K562 (cell line): ENCODE measurements around the gene SPATA33. TPM values are rescaled to one million over a fixed set of nuclear protein-coding genes. Genes with fewer than 3 reads are reported as not detected.

Experiments
- ATAC-seq: fragments of 200-7000 bp; cut with Tn5 transposase; 3 replicates; pipeline ENCODE4 v1.9.1; 2020; ENCODE audit warnings: moderate library complexity
- BruUV-seq: library from RNA; stranded (reverse); fragments of 400-500 nt; replicated peaks from 2 replicates; lab custom pipeline; 2021; lab: Mats Ljungman, UMichigan
- CTCF ChIA-PET: fragments of 300-600 bp; formaldehyde crosslinking; extraction: SDS; loops from one replicate; lab custom pipeline; 2021; ENCODE audit warnings: low intra/inter-chr PET ratio; lab: Yijun Ruan, JAX
- POLR2A ChIA-PET: fragments of 300-600, 350-650 bp; sonication (Branson Sonifier 250); formaldehyde crosslinking; extraction: SDS; loops from one replicate; lab custom pipeline; 2021; ENCODE audit warnings: antibody characterized with exemption, inconsistent platforms; lab: Yijun Ruan, JAX
- DNase-seq, 4 experiments: peaks; one replicate each; pipeline versions ENCODE4 v3.0.0 to v3.0.0-alpha.2; 2011 to 2018; ENCODE audit warnings: low spot score in 3 of 4, mixed read lengths in 3 of 4; ENCODE audit errors: extremely low read depth in 1 of 4
- FAIRE-seq: peaks from 2 replicates; lab custom pipeline; 2011; peaks lifted over from hg19 to GRCh38; lab: Jason Lieb, UNC
- H2AFZ ChIP-seq: 2 replicates; pipeline ENCODE4 v1.6.0; 2011; ENCODE audit warnings: low read depth, low read length, control low read depth, inconsistent platforms
- H3K27ac ChIP-seq: fragments of 200-600 bp; 3 replicates; pipeline ENCODE4 v1.8.0; 2011; ENCODE audit warnings: low read depth, mild to moderate bottlenecking, control low read depth, inconsistent platforms, low read length, moderate library complexity, mixed read lengths; ENCODE audit errors: extremely low read depth
- H3K27me3 ChIP-seq, 2 experiments: fragments of 300-600 bp in 1 of 2; 2 replicates in 1 of 2; 3 replicates in 1 of 2; pipeline versions ENCODE4 v1.6.0 to v1.8.0; 2011; ENCODE audit warnings: inconsistent platforms in 2 of 2, low read length in 2 of 2, mild to moderate bottlenecking in 1 of 2, mixed read lengths in 1 of 2, moderate library complexity in 1 of 2; ENCODE audit not compliant: control insufficient read depth in 2 of 2, insufficient read depth in 2 of 2
- H3K36me3 ChIP-seq: fragments of 300-600 bp; 3 replicates; pipeline ENCODE4 v1.8.0; 2011; ENCODE audit warnings: mild to moderate bottlenecking, low read length, inconsistent platforms; ENCODE audit not compliant: control insufficient read depth, insufficient read depth
- H3K4me1 ChIP-seq, 2 experiments: fragments of 200-600 bp in 1 of 2; replicated peaks in 1 of 2; 2 replicates in 1 of 2; 3 replicates in 1 of 2; pipeline versions ENCODE4 v1.5.1 to v1.8.0; 2011; ENCODE audit warnings: inconsistent platforms in 2 of 2, low read length in 2 of 2, mild to moderate bottlenecking in 1 of 2, mixed read lengths in 1 of 2, moderate library complexity in 1 of 2; ENCODE audit not compliant: control insufficient read depth in 2 of 2, insufficient read depth in 2 of 2
- H3K4me2 ChIP-seq: 2 replicates; pipeline ENCODE4 v1.6.1; 2011; ENCODE audit warnings: low read length, control low read depth, inconsistent platforms, mixed read lengths; ENCODE audit not compliant: insufficient read depth
- H3K4me3 ChIP-seq: fragments of 200-600 bp; sonication (generic), shearing (Covaris generic); 2 replicates; pipeline ENCODE4 v1.5.1; 2016; ENCODE audit warnings: control low read depth, inconsistent platforms
- H3K79me2 ChIP-seq: fragments of 200-600 bp; 3 replicates; pipeline ENCODE4 v1.8.0; 2011; ENCODE audit warnings: low read length, inconsistent platforms; ENCODE audit not compliant: control insufficient read depth, insufficient read depth
- H3K9ac ChIP-seq, 2 experiments: 2 replicates each; pipeline versions ENCODE4 v1.6.0 to v1.6.1; 2011; ENCODE audit warnings: low read depth in 2 of 2, low read length in 2 of 2, control low read depth in 1 of 2, inconsistent platforms in 1 of 2, mild to moderate bottlenecking in 1 of 2, mixed read lengths in 1 of 2; ENCODE audit not compliant: insufficient read depth in 1 of 2
- H3K9me1 ChIP-seq: one replicate; pipeline ENCODE4 v1.6.0; 2011; ENCODE audit warnings: inconsistent platforms, mild to moderate bottlenecking, low read length, moderate library complexity; ENCODE audit not compliant: control insufficient read depth, insufficient read depth
- H3K9me3 ChIP-seq: replicated peaks from 2 replicates; pipeline ENCODE4 v1.5.1; 2011; ENCODE audit warnings: low read depth, low read length, inconsistent platforms; ENCODE audit not compliant: control insufficient read depth, insufficient read depth
- H4K20me1 ChIP-seq: replicated peaks from 2 replicates; pipeline ENCODE4 v1.6.1; 2011; ENCODE audit warnings: low read length, inconsistent platforms, mixed read lengths; ENCODE audit not compliant: control insufficient read depth, insufficient read depth
- DIDO1 ChIP-seq: fragments of 450-650 bp; IDR thresholded peaks from 2 replicates; pipeline ENCODE4 v1.6.1; 2016; ENCODE audit warnings: low read depth, missing biosample characterization, missing genetic modification characterization
- JUND ChIP-seq, 2 experiments: IDR thresholded peaks; 2 replicates in 1 of 2; 3 replicates in 1 of 2; pipeline ENCODE4 v1.6.1; 2011; ENCODE audit warnings: borderline replicate concordance in 2 of 2, low read depth in 2 of 2, low read length in 2 of 2, improper control_type of control experiment in 1 of 2, missing biosample characterization in 1 of 2, missing genetic modification characterization in 1 of 2, missing genetic modification reagents in 1 of 2
- NFIC ChIP-seq: fragments of 450-650 bp; IDR thresholded peaks from 2 replicates; pipeline ENCODE4 v1.6.1; 2017; ENCODE audit warnings: mild to moderate bottlenecking, inconsistent platforms
- POLR2G ChIP-seq: fragments of 200-400 bp; formaldehyde crosslinking; IDR thresholded peaks from 2 replicates; pipeline ENCODE4 v1.6.1; 2017; ENCODE audit warnings: low read depth, mild to moderate bottlenecking, antibody characterized with exemption, low read length, moderate library complexity
- RBFOX2 ChIP-seq: fragments of 200-400 bp; formaldehyde crosslinking; IDR thresholded peaks from 2 replicates; pipeline ENCODE4 v1.6.1; 2017; ENCODE audit warnings: low read depth, mild to moderate bottlenecking, low read length, moderate library complexity
- RBM22 ChIP-seq: fragments of 200-400 bp; formaldehyde crosslinking; IDR thresholded peaks from 2 replicates; pipeline ENCODE4 v1.6.1; 2018; ENCODE audit warnings: low read length, low read depth; ENCODE audit not compliant: poor library complexity, severe bottlenecking
- ZBTB7A ChIP-seq: IDR thresholded peaks from 2 replicates; pipeline ENCODE4 v1.6.1; 2011; ENCODE audit warnings: low read depth, mild to moderate bottlenecking, low read length, moderate library complexity, borderline replicate concordance; ENCODE audit not compliant: control insufficient read depth
- ZNF175 ChIP-seq: fragments of 200-800 bp; sonication (Bioruptor generic); IDR thresholded peaks from 2 replicates; pipeline ENCODE4 v1.6.1; 2016; ENCODE audit warnings: low read depth, mild to moderate bottlenecking, missing genetic modification characterization, missing compliant biosample characterization
- ZNF217 ChIP-seq: sonication (generic); formaldehyde crosslinking; IDR thresholded peaks from 2 replicates; pipeline ENCODE4 v1.8.0; 2022; ENCODE audit warnings: mild to moderate bottlenecking, missing genetic modification reagents
- WGBS: fragments of 100-300 bp; shearing (Covaris generic); methylation state at CpG from one replicate; pipeline ENCODE4 v1.1.6; 2016; ENCODE audit warnings: low coverage, mixed read lengths; ENCODE audit not compliant: insufficient coverage; ENCODE audit errors: missing lambda C conversion rate; 5-methylcytosine and 5-hydroxymethylcytosine counted together
- in situ Hi-C: fragments of 300-500 bp; cut with MboI; formaldehyde crosslinking; loops from 4 replicates; pipeline ENCODE4 v1.15.0; 2018; ENCODE audit warnings: inconsistent platforms, mixed read lengths
- intact Hi-C: fragments of 100-400 bp; cut with micrococcal nuclease; formaldehyde crosslinking; loops from 2 replicates; pipeline ENCODE4 v1.14.2; 2022
- polyA plus RNA-seq, 8 experiments: library from polyadenylated mRNA; depleted of rRNA in 4 of 8; stranded (reverse) in 5 of 8; unstranded in 3 of 8; fragments of >200 nt; fragmentation: Nextera tagmentation in 2 of 8; fragmentation: Illumina TruSeq in 1 of 8; extraction: Ambion mirVana in 2 of 8; extraction: Trizol in 1 of 8; gene quantifications; 2 replicates each; pipeline versions ENCODE4 v1.2.1 to v1.2.3, GENCODE V29; 2011 to 2014; ENCODE audit warnings: inconsistent platforms in 1 of 8, missing spikeins in 1 of 8
- total RNA-seq, 7 experiments: library from RNA; depleted of rRNA in 6 of 7; stranded (reverse); fragments of >200 nt in 6 of 7; fragmentation: Illumina TruSeq in 2 of 7; extraction: Trizol in 2 of 7; gene quantifications; 2 replicates each; pipeline versions ENCODE4 v1.2.1 to v1.2.3, GENCODE V29; 2011 to 2021; ENCODE audit warnings: low replicate concordance in 1 of 7
- TF ChIP-seq, protein P1 (sequence below): sonication (generic); formaldehyde crosslinking; IDR thresholded peaks from 2 replicates; pipeline ENCODE4 v1.8.1; 2023; ENCODE audit warnings: mild to moderate bottlenecking, missing genetic modification reagents
- TF ChIP-seq, protein P2 (sequence below): fragments of 250-450 bp; sonication (Bioruptor Pico); IDR thresholded peaks from 2 replicates; pipeline ENCODE4 v1.4.0; 2020; ENCODE audit warnings: mild to moderate bottlenecking, moderate library complexity, borderline replicate concordance

SPATA33 gene
- total and polyA plus RNA-seq, 9 of the 15 experiments (the other 6 are each of a cell fraction or from before 2014, with no cell fraction given) = 4.0 to 20.0 (median 11.8) TPM

DNA sequence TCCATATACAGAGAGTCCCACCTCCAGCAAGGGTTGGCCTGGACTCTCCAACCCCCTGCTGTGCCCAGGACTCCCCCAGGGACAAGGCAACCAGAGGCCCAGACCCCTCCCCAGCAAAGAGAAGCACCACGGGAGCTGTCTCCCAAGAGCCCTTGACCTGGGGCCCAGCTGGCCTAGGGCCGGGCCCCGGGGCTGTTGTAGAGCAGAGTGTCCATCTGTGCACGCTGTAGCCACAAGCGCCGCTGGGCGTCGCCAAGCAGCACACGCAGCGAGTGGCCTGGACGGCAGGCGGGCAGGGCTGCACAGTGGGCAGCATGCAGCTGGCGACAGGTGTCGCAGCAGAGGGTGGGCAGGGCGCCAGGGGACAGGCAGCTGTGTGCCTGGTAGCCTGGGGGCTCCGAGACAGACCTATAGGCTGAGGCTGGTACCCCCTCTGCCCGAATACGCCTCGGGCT lies 39.6 kb downstream of the SPATA33 start:
- Histone ChIP-seq H3K4me3 (no peak overlapping the region), H3K9ac (peak overlapping the region in 1 of 2 experiments; percentile 37; a peak in 1 of 4 replicates), H4K20me1 (peaks cover 4% of the 10 kb centered on the region; the same call in 1 of the 2 replicates), H3K9me3 (no peaks in the 10 kb centered on the region), H3K36me3 (peaks cover 57% of the 10 kb centered on the region; the same call in 2 of the 3 replicates), H3K27ac (no peak overlapping the region), H2AFZ (no peak overlapping the region), H3K4me1 (peaks cover 9 to 73% of the 10 kb centered on the region in 2 experiments), H3K27me3 (no peaks in the 10 kb centered on the region), H3K9me1 (peaks cover 11% of the 10 kb centered on the region), H3K4me2 (no peak overlapping the region), H3K79me2 (peaks cover 9% of the 10 kb centered on the region)
- ChIA-PET POLR2A (interaction anchor here (0.6 to 1.7 kb wide), 5 partner anchors 8 to 167 kb away, joined by 3 to 9 read pairs (median 3); partner anchors contain the start of gene CDK10), CTCF (interaction anchor here (0.6 kb wide), 1 partner anchor 166 kb away, joined by 3 read pairs; no protein-coding TSS in a partner anchor)
- TF ChIP-seq ZBTB7A (0 out of 2 replicates have a peak, but pooled peaks have one; percentile 22), RBM22 (peak; percentile 32), ZNF175 (CRISPR knock-in tag) (no peak), POLR2G (peak; percentile 64), NFIC (peak; percentile 20; the same call in 1 of the 2 replicates), ZNF217 (CRISPR knock-in tag) (no peak), JUND (IDR thresholded peaks at IDR 0.05; ENCODE audit: borderline replicate concordance, low read depth, low read length) (no peak), JUND (tag; IDR thresholded peaks at IDR 0.05; ENCODE audit: borderline replicate concordance, low read depth, low read length) (no peak), DIDO1 (tag) (no peak), RBFOX2 (peak; percentile 5; the same call in 1 of the 2 replicates)
- TF ChIP-seq, protein P1, sequence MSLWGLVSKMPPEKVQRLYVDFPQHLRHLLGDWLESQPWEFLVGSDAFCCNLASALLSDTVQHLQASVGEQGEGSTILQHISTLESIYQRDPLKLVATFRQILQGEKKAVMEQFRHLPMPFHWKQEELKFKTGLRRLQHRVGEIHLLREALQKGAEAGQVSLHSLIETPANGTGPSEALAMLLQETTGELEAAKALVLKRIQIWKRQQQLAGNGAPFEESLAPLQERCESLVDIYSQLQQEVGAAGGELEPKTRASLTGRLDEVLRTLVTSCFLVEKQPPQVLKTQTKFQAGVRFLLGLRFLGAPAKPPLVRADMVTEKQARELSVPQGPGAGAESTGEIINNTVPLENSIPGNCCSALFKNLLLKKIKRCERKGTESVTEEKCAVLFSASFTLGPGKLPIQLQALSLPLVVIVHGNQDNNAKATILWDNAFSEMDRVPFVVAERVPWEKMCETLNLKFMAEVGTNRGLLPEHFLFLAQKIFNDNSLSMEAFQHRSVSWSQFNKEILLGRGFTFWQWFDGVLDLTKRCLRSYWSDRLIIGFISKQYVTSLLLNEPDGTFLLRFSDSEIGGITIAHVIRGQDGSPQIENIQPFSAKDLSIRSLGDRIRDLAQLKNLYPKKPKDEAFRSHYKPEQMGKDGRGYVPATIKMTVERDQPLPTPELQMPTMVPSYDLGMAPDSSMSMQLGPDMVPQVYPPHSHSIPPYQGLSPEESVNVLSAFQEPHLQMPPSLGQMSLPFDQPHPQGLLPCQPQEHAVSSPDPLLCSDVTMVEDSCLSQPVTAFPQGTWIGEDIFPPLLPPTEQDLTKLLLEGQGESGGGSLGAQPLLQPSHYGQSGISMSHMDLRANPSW (CRISPR knock-in tag) = no peak
- TF ChIP-seq, protein P2, sequence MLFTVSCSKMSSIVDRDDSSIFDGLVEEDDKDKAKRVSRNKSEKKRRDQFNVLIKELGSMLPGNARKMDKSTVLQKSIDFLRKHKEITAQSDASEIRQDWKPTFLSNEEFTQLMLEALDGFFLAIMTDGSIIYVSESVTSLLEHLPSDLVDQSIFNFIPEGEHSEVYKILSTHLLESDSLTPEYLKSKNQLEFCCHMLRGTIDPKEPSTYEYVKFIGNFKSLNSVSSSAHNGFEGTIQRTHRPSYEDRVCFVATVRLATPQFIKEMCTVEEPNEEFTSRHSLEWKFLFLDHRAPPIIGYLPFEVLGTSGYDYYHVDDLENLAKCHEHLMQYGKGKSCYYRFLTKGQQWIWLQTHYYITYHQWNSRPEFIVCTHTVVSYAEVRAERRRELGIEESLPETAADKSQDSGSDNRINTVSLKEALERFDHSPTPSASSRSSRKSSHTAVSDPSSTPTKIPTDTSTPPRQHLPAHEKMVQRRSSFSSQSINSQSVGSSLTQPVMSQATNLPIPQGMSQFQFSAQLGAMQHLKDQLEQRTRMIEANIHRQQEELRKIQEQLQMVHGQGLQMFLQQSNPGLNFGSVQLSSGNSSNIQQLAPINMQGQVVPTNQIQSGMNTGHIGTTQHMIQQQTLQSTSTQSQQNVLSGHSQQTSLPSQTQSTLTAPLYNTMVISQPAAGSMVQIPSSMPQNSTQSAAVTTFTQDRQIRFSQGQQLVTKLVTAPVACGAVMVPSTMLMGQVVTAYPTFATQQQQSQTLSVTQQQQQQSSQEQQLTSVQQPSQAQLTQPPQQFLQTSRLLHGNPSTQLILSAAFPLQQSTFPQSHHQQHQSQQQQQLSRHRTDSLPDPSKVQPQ (CRISPR knock-in tag) = no peak
- in situ Hi-C loops (no loop called here), intact Hi-C loops (no loop called here)
- ATAC-seq = no peak
- no TSS peak for BruUV-seq
- peak in 1 of 4 experiments; percentile 14 for DNase-seq
- no peak for FAIRE-seq
- whole genome bisulfite sequencing = 96% methylated on average over 18 of the region's 19 CpGs
